Neutrophil (primary cell): ENCODE data around the gene S100A13.

Experiments
- H3K27ac ChIP-seq: fragments of 200-600 bp; sonication (generic); 2 replicates; pipeline ENCODE4 v1.5.1; 2016; ENCODE audit warnings: mild to moderate bottlenecking, moderate library complexity
- H3K27me3 ChIP-seq: fragments of 200-600 bp; sonication (generic); 2 replicates; pipeline ENCODE4 v1.6.0; 2016; ENCODE audit warnings: mild to moderate bottlenecking
- H3K36me3 ChIP-seq: fragments of 200-600 bp; sonication (generic); 2 replicates; pipeline ENCODE4 v1.5.1; 2017
- H3K4me1 ChIP-seq, 2 experiments: fragments of 200-600 bp in 1 of 2; sonication (generic) in 1 of 2; 1 replicate in 1 of 2; 2 replicates in 1 of 2; pipeline versions ENCODE4 v1.5.1 to v1.6.1; 2013 to 2016; ENCODE audit warnings: low read depth in 1 of 2, low read length in 1 of 2, mild to moderate bottlenecking in 1 of 2, moderate library complexity in 1 of 2; ENCODE audit not compliant: control insufficient read depth in 1 of 2, insufficient read depth in 1 of 2
- H3K4me3 ChIP-seq, 2 experiments: fragments of 200-600 bp in 1 of 2; sonication (generic) in 1 of 2; 1 replicate in 1 of 2; 2 replicates in 1 of 2; pipeline ENCODE4 v1.5.1; 2013 to 2016; ENCODE audit warnings: low read depth in 1 of 2, low read length in 1 of 2, mild to moderate bottlenecking in 1 of 2, moderate library complexity in 1 of 2
- H3K9me3 ChIP-seq: fragments of 200-600 bp; sonication (generic); 2 replicates; pipeline ENCODE4 v1.5.1; 2016
- CTCF ChIP-seq: fragments of 200-600 bp; sonication (generic); IDR thresholded peaks from 2 replicates; pipeline ENCODE4 v1.5.1; 2016; ENCODE audit warnings: antibody characterized with exemption

S100A13 gene

GRCh38 chr1:153614906-153615305 is 12.4 kb downstream of the S100A13 start:
- no peak overlapping the region for H3K27ac ChIP-seq
- H3K36me3 ChIP-seq, result no peaks in the 10 kb centered on the region
- no peak overlapping the region for H3K4me3 ChIP-seq

GRCh38 chr1:153614189-153614900 is 13.0 kb downstream of the S100A13 start:
- Histone ChIP-seq H3K27me3 (peaks cover 20% of the 10 kb centered on the region), H3K4me1 (peaks cover 0 to 7% of the 10 kb centered on the region in 2 experiments), H3K4me3 (no peak overlapping the region), H3K36me3 (no peaks in the 10 kb centered on the region), H3K27ac (no peak overlapping the region), H3K9me3 (no peaks in the 10 kb centered on the region)
- TF ChIP-seq CTCF, result no peak

More at GRCh38 chr1:153614906-153615305, 12.4 kb downstream of the S100A13 start:
- TF ChIP-seq CTCF, result no peak
- H3K9me3 ChIP-seq, result no peaks in the 10 kb centered on the region
- H3K27me3 ChIP-seq, result peaks cover 15% of the 10 kb centered on the region
- peaks cover 0 to 7% of the 10 kb centered on the region in 2 experiments for H3K4me1 ChIP-seq

GRCh38 chr1:153613406-153613805 is 13.9 kb downstream of the S100A13 start:
- no peaks in the 10 kb centered on the region for H3K36me3 ChIP-seq
- H3K4me1 ChIP-seq, result peaks cover 0 to 7% of the 10 kb centered on the region in 2 experiments
- TF ChIP-seq CTCF, result no peak
- no peaks in the 10 kb centered on the region for H3K9me3 ChIP-seq
- H3K27me3 ChIP-seq, result peaks cover 24% of the 10 kb centered on the region
- no peak overlapping the region for H3K4me3 ChIP-seq
- no peak overlapping the region for H3K27ac ChIP-seq

- Histone ChIP-seq H3K9me3 (no peaks in the 10 kb centered on the region), H3K4me3 (no peak within 1 kb of the TSS), H3K27ac (no peak within 1 kb of the TSS), H3K27me3 (peaks cover 24% of the 10 kb centered on the region), H3K4me1 (peaks cover 0 to 7% of the 10 kb centered on the region in 2 experiments), H3K36me3 (no peaks in the 10 kb centered on the region)
- TF ChIP-seq CTCF, result no peak
These were observed 14.5 kb downstream of the S100A13 start, which contains the start of gene S100A16 for GRCh38 chr1:153612755-153613331. Gene S100A16, minus strand, starts transcription at chr1:153613137. Its CDS starts 4,986 bp downstream, at chr1:153608151.

GRCh38 chr1:153612111-153612754 is 15.1 kb downstream of the S100A13 start:
- Histone ChIP-seq H3K4me3 (no peak overlapping the region), H3K27ac (no peak overlapping the region), H3K36me3 (no peaks in the 10 kb centered on the region), H3K4me1 (peaks cover 0 to under 1% of the 10 kb centered on the region in 2 experiments), H3K9me3 (no peaks in the 10 kb centered on the region), H3K27me3 (peaks cover 24% of the 10 kb centered on the region)
- TF ChIP-seq CTCF, result no peak
